Renal cortical epithelial cell (primary cell): ENCODE measurements around the gene SPAG7. TPM values are rescaled to one million over a fixed set of nuclear protein-coding genes. Genes with fewer than 3 reads are reported as not detected.

Source experiments
- DNase-seq: peaks from one replicate; pipeline ENCODE4 v3.0.0-alpha.2; 2011; ENCODE audit warnings: low read depth
- total RNA-seq: library from RNA; depleted of rRNA; stranded (reverse); fragments of >200 nt; gene quantifications from 2 replicates; pipeline ENCODE4 v1.2.3, GENCODE V29; 2014

The SPAG7 gene, protein sequence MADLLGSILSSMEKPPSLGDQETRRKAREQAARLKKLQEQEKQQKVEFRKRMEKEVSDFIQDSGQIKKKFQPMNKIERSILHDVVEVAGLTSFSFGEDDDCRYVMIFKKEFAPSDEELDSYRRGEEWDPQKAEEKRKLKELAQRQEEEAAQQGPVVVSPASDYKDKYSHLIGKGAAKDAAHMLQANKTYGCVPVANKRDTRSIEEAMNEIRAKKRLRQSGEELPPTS
- 45.7 and 66.5 TPM in 2 replicates for total RNA-seq

- DNase-seq: peak; percentile 87
Observed at GRCh38 chr17:4967539-4968485, at the start of gene SPAG7. Gene SPAG7, minus strand, starts transcription at chr17:4967817. Its CDS starts 13 bp downstream, at chr17:4967804.

DNA sequence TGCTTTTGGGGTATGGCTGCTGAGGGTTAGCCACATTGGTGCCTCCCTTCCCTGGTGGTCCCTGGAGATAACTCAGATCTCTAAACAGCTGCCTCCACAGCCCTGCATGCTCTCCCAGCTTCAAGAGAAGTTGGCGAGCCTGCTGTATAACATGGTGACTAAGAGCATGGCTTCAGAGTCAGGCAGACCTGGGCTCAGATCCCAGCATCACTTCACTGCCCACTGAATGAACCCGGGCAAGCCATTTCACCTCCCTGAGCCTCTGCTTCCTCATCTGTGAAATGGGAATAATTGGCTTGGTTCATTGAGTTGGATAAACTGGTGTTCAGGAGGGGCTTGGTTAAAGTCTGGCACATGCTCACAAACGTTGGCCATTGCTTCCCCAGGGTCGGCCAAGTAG lies 46.7 kb upstream of the SPAG7 start:
- no peak for DNase-seq

DNA sequence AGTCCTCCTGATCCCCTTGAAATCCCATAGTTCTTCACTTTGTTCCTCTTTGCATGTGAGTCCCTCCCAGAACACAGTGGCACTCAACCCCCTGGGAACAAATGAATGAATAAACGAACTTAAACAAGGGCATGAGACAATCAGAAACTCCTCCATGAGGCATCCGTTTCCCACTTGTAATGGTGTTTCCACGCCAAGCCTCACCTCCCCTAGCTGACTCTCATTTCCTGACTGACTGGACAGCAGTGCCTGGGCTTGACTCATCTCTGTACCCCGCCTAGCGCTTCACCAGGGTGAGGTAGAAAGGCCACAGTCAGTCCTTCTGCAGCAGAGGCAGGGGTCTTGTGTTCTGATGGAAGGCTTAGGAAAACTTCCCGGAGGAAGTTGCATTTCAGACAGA lies 44.3 kb upstream of the SPAG7 start:
- DNase-seq: no peak

DNA sequence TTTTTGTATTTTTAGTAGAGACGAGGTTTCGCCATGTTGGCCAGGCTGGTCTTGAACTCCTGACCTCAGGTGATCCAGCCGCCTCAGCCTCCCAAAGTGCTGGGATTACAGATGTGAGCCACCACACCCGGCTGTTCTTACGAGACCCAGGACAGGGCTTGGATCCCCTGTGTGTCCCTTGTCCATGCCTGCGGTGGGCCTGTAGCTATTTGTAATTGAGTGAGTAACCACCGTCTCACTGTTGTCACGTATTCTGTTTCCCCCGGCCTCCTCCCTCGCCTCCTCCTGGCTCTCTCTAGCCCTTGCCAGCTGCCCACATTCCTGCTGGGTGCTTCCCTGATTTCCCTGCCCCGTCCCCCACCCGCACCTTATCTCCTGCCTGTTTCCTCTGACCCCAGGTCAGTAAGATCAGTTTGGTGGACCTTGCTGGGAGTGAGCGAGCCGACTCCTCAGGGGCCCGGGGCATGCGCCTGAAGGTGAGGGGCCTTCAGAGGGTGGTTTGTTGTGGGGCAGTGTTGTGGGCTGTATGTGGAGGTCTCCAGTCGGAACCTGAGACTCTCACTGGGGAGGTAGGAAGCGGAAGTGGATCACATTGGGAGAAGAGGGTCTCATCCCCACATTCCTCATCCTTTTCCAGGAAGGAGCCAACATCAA lies 35.7 kb upstream of the SPAG7 start:
- DNase-seq: no peak

GRCh38 chr17:5002121-5002788 lies 34.6 kb upstream of the SPAG7 start:
- DNase-seq: no peak

GRCh38 chr17:5000237-5000639 lies 32.6 kb upstream of the SPAG7 start:
- DNase-seq: no peak

DNA sequence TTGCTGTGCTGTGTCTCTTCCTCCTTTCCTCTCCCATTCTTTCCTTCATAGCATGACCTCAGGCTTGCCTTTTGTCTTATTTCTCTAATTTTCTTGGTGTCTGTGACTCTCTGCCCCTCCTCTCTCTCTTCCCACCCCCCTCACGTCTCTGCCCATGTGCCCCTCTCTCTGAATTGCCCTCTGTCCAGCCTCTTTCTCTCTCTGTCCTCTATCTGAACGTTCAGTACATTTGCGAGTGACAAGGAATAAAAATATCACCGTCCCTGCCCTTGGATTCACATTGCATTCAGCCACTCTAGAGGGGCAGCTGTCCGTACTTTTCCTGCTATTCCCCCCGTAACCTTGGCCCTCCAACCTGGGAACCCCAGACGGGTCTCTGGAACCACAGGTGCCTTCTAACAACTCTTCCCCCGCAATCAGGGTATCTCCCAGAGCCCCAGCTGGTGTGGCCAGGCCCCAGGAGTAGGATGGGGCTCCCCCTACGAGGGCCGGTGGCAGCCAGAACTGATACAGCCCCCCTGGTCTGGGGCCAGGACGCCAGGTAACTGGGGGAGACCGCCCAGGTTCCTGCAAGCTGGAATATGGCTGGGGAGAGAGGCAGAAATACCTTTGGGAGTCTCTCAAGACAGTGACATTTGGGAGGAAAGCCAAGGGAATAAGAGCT lies 31.9 kb upstream of the SPAG7 start:
- no peak for DNase-seq

- DNase-seq: no peak
Observed at GRCh38 chr17:4998732-4999429, 31.3 kb upstream of the SPAG7 start.

GRCh38 chr17:4998027-4998731 lies 30.6 kb upstream of the SPAG7 start:
- no peak for DNase-seq

GRCh38 chr17:4997302-4998026 lies 29.8 kb upstream of the SPAG7 start, which contains the start of the genes INCA1 and KIF1C:
Gene INCA1, minus strand, starts transcription at chr17:4997522. Its CDS starts 3,085 bp downstream, at chr17:4994437.
Gene KIF1C, plus strand, starts transcription at chr17:4997950. Its CDS starts 2,297 bp downstream, at chr17:5000247.
- peak; percentile 62 for DNase-seq

- no peak for DNase-seq
Observed at GRCh38 chr17:4994081-4994595, 26.5 kb upstream of the SPAG7 start.

- no peak for DNase-seq
Observed at GRCh38 chr17:4987767-4988567, 20.4 kb upstream of the SPAG7 start.

DNA sequence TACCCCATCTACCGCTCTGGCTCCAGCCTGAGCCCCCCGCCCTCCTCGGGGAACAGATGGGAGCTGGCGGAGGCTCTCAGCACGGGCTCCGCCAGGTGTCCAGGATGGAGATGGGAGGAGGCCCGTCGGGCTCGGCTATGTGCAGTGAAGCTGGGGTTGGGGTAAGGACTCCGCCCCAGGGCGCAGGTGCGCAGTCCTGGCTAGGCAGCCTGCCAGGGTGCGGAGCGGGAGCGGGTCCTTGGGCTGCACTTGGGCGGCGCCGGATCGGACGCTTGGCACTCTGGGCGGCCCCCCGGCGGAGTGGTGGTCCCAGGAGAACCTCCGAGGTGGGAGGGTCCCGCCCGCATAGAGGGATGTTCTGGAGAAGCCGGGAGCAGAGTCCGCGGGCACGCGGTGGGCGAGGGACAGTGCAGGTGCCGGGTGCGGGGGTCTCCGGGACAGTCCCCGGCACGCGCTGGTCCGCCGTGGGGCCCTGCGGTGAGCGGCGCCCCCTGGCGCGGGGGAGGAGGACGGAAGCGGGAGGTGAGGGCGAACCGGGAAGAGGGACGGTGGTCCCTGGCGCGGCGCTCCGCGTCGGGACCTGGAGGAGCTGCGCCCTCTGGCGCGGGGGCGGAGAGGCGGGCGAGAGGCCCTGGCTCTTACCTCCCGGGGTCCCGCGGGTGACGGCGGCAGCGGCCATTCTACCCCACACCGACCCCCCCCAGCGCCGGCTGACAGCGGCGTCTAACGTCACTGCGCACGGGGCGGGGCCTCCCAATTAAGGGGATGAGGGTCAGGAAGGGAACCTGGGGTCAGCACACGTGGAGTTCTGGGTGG lies 19.5 kb upstream of the SPAG7 start, which contains the start of gene CAMTA2:
Gene CAMTA2 (minus strand): TSS at position 725 of the 816 bp plus-strand sequence. CDS start 1,453 bp downstream, outside the sequence.
- peak; percentile 36 for DNase-seq

DNA sequence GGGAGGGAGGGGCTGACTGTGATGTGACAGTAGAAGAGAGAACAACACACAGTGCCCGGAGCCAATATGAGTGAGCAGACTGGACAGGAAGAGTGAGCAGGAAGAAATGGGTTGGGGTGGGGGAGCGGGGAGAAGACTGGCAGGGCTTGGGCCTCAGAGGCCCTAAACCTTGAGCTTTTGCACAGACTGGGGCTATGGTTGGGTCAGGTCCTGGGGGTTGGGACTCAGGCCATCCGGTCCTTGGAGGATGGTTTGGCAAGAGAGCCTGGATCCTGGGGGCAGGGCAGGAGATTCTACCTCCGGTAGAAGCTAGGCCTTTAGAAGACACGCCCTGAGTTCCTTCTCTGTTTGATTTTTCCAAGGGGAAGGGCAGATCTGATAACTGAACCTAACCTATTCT lies 18.8 kb upstream of the SPAG7 start:
- DNase-seq: no peak

DNA sequence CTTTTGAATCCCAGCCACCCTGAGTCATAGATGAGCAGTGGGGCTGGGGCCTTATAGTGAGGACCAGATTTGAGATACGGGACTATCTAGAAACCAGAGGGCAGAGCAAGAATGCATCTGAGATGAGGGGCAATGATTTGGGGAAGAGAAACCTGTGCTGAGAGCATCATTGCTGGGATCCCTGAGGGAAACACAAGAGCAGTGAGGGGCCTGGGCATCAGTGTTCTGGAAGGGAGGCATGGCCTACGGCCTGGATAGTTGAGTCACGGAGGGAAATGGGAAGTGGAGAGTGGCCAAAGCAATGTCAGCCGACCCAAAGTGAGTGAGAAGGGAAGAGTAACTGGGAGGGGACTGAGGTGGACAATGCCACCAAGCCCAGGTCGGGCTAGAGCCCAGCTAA lies 14.7 kb upstream of the SPAG7 start:
- no peak for DNase-seq

DNA sequence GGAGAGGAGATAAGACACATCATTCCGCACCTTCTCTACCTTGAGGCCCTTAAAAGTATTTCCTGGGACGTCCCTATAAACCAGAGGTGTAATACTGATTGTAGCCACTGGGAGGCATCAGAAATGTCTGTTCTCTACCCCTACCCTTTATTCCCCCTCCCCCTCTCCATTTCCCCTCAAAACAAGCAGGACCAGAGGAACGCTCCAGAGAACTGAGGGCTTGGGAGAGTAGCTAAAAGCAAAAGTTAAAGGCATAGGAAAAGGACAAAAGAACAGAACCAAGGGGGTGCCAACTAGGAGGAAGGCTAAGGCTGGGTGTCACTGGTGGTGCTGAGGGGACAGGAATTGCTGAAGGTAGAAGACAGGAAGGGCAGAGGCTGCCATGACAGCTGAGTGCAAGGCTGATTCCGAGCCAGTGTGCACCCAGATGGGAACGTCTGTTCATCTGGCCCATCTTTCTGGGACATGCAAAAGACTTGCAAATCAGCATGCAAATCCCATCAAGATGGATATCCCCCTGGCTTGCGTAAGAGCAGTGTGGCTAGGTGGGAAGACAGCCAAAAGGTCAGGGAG lies 13.1 kb upstream of the SPAG7 start:
- DNase-seq: peak; percentile 45

- no peak for DNase-seq
Observed at GRCh38 chr17:4978726-4979125, 11.1 kb upstream of the SPAG7 start.
